Astrocyte (in vitro differentiated cells and primary cell): ENCODE measurements around the gene DYNLRB1. TPM values are rescaled to one million over a fixed set of nuclear protein-coding genes. Genes with fewer than 3 reads are reported as not detected.

Source experiments
- DNase-seq: peaks from one replicate; pipeline ENCODE4 v3.0.0-alpha.2; 2010; ENCODE audit warnings: low read depth
- FAIRE-seq: peaks from 2 replicates; lab custom pipeline; 2011; peaks lifted over from hg19 to GRCh38; lab: Jason Lieb, UNC
- H2AFZ ChIP-seq: 2 replicates; pipeline ENCODE4 v1.6.0; 2012; ENCODE audit warnings: low read depth, low read length, inconsistent platforms
- H3K27ac ChIP-seq: 2 replicates; pipeline ENCODE4 v1.5.1; 2011; ENCODE audit warnings: low read depth, low read length, inconsistent platforms
- H3K27me3 ChIP-seq: 2 replicates; pipeline ENCODE4 v1.6.0; 2011; ENCODE audit warnings: low read length, inconsistent platforms; ENCODE audit not compliant: insufficient read depth
- H3K36me3 ChIP-seq: 2 replicates; pipeline ENCODE4 v1.5.1; 2011; ENCODE audit warnings: low read length, inconsistent platforms; ENCODE audit not compliant: insufficient read depth
- H3K4me1 ChIP-seq: 2 replicates; pipeline ENCODE4 v1.5.1; 2011; ENCODE audit warnings: low read length, inconsistent platforms; ENCODE audit not compliant: insufficient read depth
- H3K4me2 ChIP-seq: 2 replicates; pipeline ENCODE4 v1.6.0; 2012; ENCODE audit warnings: low read length, inconsistent platforms
- H3K4me3 ChIP-seq: 2 replicates; pipeline ENCODE4 v1.5.1; 2011; ENCODE audit warnings: low read depth, mild to moderate bottlenecking, low read length, inconsistent platforms; ENCODE audit not compliant: insufficient read depth
- H3K79me2 ChIP-seq: 2 replicates; pipeline ENCODE4 v1.6.0; 2012; ENCODE audit warnings: mild to moderate bottlenecking, low read length, inconsistent platforms; ENCODE audit not compliant: insufficient read depth
- H3K9ac ChIP-seq: 2 replicates; pipeline ENCODE4 v1.6.0; 2012; ENCODE audit warnings: mild to moderate bottlenecking, low read length, inconsistent platforms
- H3K9me3 ChIP-seq: 2 replicates; pipeline ENCODE4 v1.5.1; 2012; ENCODE audit warnings: low read depth, mild to moderate bottlenecking, low read length, inconsistent platforms; ENCODE audit not compliant: insufficient read depth
- H4K20me1 ChIP-seq: 2 replicates; pipeline ENCODE4 v1.6.0; 2012; ENCODE audit warnings: low read length, inconsistent platforms; ENCODE audit not compliant: insufficient read depth
- H3K27ac Mint-ChIP-seq: one replicate; pipeline ENCODE4 v1.8.0; 2021; ENCODE audit warnings: mild to moderate bottlenecking, mixed read lengths; ENCODE audit not compliant: unreplicated experiment
- H3K27me3 Mint-ChIP-seq: one replicate; pipeline ENCODE4 v1.8.0; 2021; ENCODE audit warnings: low read depth, mixed read lengths; ENCODE audit not compliant: unreplicated experiment
- H3K36me3 Mint-ChIP-seq: one replicate; pipeline ENCODE4 v1.8.0; 2021; ENCODE audit warnings: low read depth, mixed read lengths; ENCODE audit not compliant: unreplicated experiment
- H3K4me1 Mint-ChIP-seq: one replicate; pipeline ENCODE4 v1.8.0; 2021; ENCODE audit warnings: low read depth, mixed read lengths; ENCODE audit not compliant: unreplicated experiment
- H3K4me3 Mint-ChIP-seq: one replicate; pipeline ENCODE4 v1.8.0; 2021; ENCODE audit warnings: mild to moderate bottlenecking, moderate library complexity, mixed read lengths; ENCODE audit not compliant: unreplicated experiment
- H3K9me3 Mint-ChIP-seq: one replicate; pipeline ENCODE4 v1.8.0; 2021; ENCODE audit warnings: mild to moderate bottlenecking, mixed read lengths; ENCODE audit not compliant: unreplicated experiment
- EZH2 ChIP-seq: IDR thresholded peaks from 2 replicates; pipeline ENCODE4 v1.6.1; 2012; ENCODE audit warnings: mild to moderate bottlenecking, low read length, inconsistent platforms; ENCODE audit not compliant: insufficient read depth
- total RNA-seq: library from RNA; stranded (reverse); gene quantifications from 2 replicates; pipeline ENCODE4 v1.2.1, GENCODE V29; 2021
- TF ChIP-seq, protein P1 (sequence below): IDR thresholded peaks from 2 replicates; pipeline ENCODE4 v1.5.1; 2011; ENCODE audit warnings: low read depth, mild to moderate bottlenecking, inconsistent platforms, low read length, moderate library complexity; ENCODE audit not compliant: insufficient read depth

DYNLRB1 gene
- total RNA-seq, 1 donor from 2014 or later = 118 TPM

DNA sequence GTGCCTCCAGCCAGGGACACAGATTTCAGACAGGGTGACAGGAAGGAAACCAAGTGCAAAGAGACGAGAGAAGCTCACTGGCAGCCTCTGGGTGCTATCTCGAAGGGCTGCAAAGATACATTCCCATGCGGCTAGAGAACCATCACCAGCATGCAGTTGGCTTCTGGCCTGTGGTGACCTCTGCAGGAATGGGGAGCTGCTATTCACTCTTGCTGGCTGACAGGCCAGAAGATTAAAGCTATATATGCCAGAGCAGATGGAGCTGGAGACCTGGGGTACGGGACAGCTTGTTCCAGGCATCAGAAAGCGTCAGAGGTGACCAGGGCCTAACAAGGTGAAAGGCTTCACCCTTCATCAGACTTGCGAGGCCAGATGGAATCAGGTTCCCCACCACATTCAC, 62.3 kb downstream of the DYNLRB1 start:
- Histone ChIP-seq H3K4me1 (peaks cover 34% of the 10 kb centered on the region), H2AFZ (no peak overlapping the region), H4K20me1 (no peaks in the 10 kb centered on the region), H3K4me2 (no peak overlapping the region), H3K4me3 (no peak overlapping the region), H3K27me3 (no peaks in the 10 kb centered on the region), H3K36me3 (no peaks in the 10 kb centered on the region), H3K27ac (no peak overlapping the region), H3K9me3 (no peaks in the 10 kb centered on the region), H3K79me2 (no peaks in the 10 kb centered on the region), H3K9ac (no peak overlapping the region)
- Mint-ChIP-seq H3K9me3 (no peaks in the 10 kb centered on the region), H3K36me3 (peaks cover 7% of the 10 kb centered on the region), H3K27ac (no peak overlapping the region), H3K4me1 (peaks cover 40% of the 10 kb centered on the region), H3K4me3 (no peak overlapping the region), H3K27me3 (no peaks in the 10 kb centered on the region)
- TF ChIP-seq EZH2 = no peak
- TF ChIP-seq, protein P1, sequence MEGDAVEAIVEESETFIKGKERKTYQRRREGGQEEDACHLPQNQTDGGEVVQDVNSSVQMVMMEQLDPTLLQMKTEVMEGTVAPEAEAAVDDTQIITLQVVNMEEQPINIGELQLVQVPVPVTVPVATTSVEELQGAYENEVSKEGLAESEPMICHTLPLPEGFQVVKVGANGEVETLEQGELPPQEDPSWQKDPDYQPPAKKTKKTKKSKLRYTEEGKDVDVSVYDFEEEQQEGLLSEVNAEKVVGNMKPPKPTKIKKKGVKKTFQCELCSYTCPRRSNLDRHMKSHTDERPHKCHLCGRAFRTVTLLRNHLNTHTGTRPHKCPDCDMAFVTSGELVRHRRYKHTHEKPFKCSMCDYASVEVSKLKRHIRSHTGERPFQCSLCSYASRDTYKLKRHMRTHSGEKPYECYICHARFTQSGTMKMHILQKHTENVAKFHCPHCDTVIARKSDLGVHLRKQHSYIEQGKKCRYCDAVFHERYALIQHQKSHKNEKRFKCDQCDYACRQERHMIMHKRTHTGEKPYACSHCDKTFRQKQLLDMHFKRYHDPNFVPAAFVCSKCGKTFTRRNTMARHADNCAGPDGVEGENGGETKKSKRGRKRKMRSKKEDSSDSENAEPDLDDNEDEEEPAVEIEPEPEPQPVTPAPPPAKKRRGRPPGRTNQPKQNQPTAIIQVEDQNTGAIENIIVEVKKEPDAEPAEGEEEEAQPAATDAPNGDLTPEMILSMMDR = no peak
- DNase-seq = no peak
- FAIRE-seq = no peak

DNA sequence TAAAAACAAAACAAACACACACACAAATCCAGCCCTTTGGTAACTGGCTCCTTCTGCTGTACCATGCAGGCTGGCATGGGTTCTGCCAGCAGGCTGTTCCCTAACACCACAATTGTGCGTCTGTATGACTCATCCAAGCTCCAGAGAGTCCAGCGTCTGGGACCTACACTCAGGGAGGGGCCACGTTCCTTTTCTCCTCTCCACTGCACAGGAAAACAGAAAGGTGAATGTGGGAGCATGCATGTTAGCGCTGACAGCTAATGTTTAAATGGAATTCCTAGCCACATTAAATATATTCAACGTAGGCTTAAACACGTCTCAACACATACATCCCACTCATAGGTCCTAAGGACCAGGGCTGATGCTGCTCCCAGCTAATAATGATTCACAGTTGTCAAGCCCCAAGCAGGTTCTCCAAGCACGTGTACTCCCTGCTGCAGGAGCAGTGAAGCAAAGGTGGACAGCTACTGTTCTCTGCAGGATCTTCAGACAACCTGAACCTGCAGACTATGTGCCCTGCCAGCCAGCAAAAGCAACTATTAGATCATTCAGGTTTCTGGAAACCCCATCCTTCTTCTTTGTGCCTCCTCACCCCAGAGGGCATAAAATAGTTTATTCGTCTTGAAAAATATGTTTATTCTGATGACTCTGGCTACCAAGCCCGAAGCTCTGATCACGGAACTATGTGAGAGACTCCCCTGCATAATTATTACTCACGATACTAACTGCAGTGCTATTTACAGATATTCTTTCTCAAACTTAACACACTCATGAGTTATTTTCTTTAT, 63.2 kb downstream of the DYNLRB1 start:
- no peaks in the 10 kb centered on the region for H3K27me3 Mint-ChIP-seq
- peaks cover 5% of the 10 kb centered on the region for H3K36me3 Mint-ChIP-seq
- Histone ChIP-seq H3K4me2 (peak overlapping the region; percentile 42), H3K9ac (peak overlapping the region; percentile 18), H3K79me2 (no peaks in the 10 kb centered on the region), H3K9me3 (no peaks in the 10 kb centered on the region), H4K20me1 (no peaks in the 10 kb centered on the region), H3K4me1 (peaks cover 34% of the 10 kb centered on the region), H3K27me3 (no peaks in the 10 kb centered on the region), H3K36me3 (no peaks in the 10 kb centered on the region), H2AFZ (no peak overlapping the region), H3K4me3 (no peak overlapping the region), H3K27ac (peak overlapping the region; percentile 14)
- peak overlapping the region; percentile 68 for H3K27ac Mint-ChIP-seq
- FAIRE-seq (no peak), DNase-seq (peak; percentile 68)
- no peaks in the 10 kb centered on the region for H3K9me3 Mint-ChIP-seq
- no peak for TF ChIP-seq EZH2
- TF ChIP-seq, protein P1 = peak; percentile 65
- H3K4me1 Mint-ChIP-seq = peaks cover 40% of the 10 kb centered on the region
- H3K4me3 Mint-ChIP-seq = no peak overlapping the region
